ENCODE measurements around the gene NR2C2AP.

The NR2C2AP gene

DNA sequence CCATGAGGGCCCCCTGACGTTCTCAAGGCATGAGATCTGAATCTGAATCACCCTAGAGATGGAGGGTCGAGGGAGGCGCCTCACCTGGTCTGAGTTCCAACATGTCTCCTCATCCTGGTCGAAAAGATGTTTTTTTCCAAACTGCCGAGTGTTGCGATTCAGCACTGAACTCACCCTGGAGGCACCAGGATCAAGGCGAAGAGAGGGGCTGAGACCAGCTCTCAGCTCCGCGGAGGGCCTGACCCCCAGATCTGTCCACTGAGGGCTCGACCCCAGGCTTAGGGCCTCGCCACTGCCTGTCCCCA is 555 bp downstream of the NR2C2AP start:
- Histone ChIP-seq H3K27ac (ENCODE audit: poor library complexity, severe bottlenecking) (peak overlapping the region; percentile 49), H3K27me3 (ENCODE audit: insufficient read depth, poor library complexity, severe bottlenecking) (no peaks in the 10 kb centered on the region), H3K4me1 (ENCODE audit: insufficient read depth, poor library complexity, severe bottlenecking) (no peaks in the 10 kb centered on the region), H3K4me3 (ENCODE audit: severe bottlenecking) (peak overlapping the region; percentile 41), H3K9me3 (ENCODE audit: severe bottlenecking) (no peaks in the 10 kb centered on the region), H3K36me3 (ENCODE audit: low read depth) (peaks cover 26% of the 10 kb centered on the region)
- no peak for DNase-seq (ENCODE audit: low spot score)
- peak; percentile 16 for ATAC-seq (ENCODE audit: low read depth)
- TF ChIP-seq, protein P1, sequence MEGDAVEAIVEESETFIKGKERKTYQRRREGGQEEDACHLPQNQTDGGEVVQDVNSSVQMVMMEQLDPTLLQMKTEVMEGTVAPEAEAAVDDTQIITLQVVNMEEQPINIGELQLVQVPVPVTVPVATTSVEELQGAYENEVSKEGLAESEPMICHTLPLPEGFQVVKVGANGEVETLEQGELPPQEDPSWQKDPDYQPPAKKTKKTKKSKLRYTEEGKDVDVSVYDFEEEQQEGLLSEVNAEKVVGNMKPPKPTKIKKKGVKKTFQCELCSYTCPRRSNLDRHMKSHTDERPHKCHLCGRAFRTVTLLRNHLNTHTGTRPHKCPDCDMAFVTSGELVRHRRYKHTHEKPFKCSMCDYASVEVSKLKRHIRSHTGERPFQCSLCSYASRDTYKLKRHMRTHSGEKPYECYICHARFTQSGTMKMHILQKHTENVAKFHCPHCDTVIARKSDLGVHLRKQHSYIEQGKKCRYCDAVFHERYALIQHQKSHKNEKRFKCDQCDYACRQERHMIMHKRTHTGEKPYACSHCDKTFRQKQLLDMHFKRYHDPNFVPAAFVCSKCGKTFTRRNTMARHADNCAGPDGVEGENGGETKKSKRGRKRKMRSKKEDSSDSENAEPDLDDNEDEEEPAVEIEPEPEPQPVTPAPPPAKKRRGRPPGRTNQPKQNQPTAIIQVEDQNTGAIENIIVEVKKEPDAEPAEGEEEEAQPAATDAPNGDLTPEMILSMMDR (IDR thresholded peaks at IDR 0.05; ENCODE audit: poor library complexity, severe bottlenecking), result no peak

DNA sequence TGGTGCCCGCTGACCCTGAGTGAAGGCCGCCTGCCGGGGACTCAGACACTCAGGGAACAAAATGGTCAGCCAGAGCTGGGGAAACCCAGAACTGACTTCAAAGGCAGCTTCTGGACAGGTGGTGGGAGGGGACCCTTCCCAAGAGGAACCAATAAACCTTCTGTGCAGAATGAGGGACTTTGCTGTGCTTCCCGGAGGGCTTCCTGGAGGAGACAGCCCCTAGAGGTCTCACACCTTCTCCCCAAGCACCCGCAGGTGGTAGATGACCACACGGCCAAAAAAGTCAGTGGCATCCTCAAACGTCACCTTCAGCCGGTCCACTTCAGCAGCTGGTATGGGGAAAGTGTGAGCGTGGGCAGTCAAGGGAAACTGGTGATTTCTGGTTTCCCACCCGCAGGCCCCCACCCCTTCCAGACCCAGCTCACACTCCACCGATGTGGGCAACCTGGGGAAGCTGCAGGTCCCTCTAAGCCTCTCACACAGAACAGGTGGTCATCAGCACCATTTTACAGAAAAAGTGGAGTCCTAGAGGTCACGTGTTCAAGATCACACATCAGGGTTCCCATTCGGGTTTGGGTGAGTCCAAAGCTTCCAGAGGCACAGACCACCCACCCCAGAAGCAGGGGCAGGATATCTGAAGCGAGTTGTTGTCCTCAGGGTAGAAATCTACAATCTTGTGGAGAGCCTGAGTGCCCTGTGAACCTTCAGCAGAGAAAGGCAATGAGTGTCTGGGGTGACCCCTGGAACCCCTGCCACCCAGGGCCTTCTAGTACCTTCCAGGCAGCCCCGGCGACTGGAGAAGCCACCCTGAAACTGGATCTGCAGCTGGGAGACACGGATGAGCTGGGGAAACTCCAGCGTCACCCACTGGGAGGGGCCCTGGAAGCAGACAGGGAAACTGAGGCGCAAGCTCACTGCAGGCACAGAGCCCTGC is 1.2 kb downstream of the NR2C2AP start:
- TF ChIP-seq, protein P1 (IDR thresholded peaks at IDR 0.05; ENCODE audit: poor library complexity, severe bottlenecking), result no peak
- DNase-seq (ENCODE audit: low spot score), result no peak
- no peaks in the 10 kb centered on the region for H3K27me3 ChIP-seq (ENCODE audit: insufficient read depth, poor library complexity, severe bottlenecking)
- H3K4me1 ChIP-seq (ENCODE audit: insufficient read depth, poor library complexity, severe bottlenecking), result no peaks in the 10 kb centered on the region
- H3K36me3 ChIP-seq (ENCODE audit: low read depth), result peaks cover 27% of the 10 kb centered on the region
- H3K9me3 ChIP-seq (ENCODE audit: severe bottlenecking), result no peaks in the 10 kb centered on the region
- ATAC-seq (ENCODE audit: low read depth), result no peak
- peak overlapping the region; percentile 41 for H3K4me3 ChIP-seq (ENCODE audit: severe bottlenecking)
- H3K27ac ChIP-seq (ENCODE audit: poor library complexity, severe bottlenecking), result peak overlapping the region; percentile 49

DNA sequence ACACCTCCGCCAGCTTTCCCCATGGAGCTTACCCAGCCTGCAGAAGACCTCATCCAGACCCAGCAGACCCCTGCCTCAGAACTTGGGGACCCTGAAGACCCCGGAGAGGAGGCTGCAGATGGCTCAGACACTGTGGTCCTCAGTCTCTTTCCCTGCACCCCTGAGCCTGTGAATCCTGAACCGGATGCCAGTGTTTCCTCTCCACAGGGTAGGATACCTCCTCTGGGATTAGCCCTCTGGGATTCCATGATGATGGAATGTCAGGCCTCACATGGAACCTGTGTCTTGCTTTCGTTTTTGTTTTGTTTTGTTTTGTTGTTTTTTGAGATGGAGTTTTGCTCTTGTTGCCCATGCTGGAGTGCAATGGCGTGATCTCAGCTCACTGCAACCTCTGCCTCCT is 9.3 kb downstream of the NR2C2AP start:
- TF ChIP-seq, protein P1 (IDR thresholded peaks at IDR 0.05; ENCODE audit: poor library complexity, severe bottlenecking), result no peak

DNA sequence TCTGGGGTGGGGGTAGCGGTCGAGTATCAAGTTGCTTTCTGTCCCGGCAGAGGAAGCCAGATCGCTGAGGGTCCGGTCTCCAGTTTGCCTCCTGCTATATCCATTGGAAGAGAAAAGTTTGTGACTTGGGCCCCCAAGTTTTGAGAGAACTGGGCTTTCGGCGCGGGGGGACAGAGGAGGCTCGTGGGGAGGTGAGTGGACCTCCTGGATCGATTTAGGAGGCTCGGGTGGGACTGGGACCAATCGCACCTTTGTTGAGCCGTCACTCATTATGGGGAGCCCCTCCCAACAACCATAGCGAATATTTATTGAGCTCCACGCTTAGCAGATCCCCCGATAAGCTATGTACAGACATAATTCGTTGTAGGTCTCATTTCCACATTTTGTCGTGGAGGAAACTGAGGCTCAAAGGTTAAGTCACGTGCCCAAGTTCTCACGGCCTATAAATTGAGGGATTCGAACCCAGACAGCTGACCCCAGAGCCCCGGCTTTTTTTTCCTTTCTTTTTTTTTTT is 10.2 kb downstream of the NR2C2AP start:
- H3K36me3 ChIP-seq (ENCODE audit: low read depth), result peaks cover 17% of the 10 kb centered on the region
- no peak for DNase-seq (ENCODE audit: low spot score)
- peak overlapping the region; percentile 70 for H3K27ac ChIP-seq (ENCODE audit: poor library complexity, severe bottlenecking)
- peak; percentile 1; the same call in 1 of the 3 replicates for ATAC-seq (ENCODE audit: low read depth)
- no peaks in the 10 kb centered on the region for H3K9me3 ChIP-seq (ENCODE audit: severe bottlenecking)
- TF ChIP-seq, protein P1 (IDR thresholded peaks at IDR 0.05; ENCODE audit: poor library complexity, severe bottlenecking), result no peak
- no peaks in the 10 kb centered on the region for H3K27me3 ChIP-seq (ENCODE audit: insufficient read depth, poor library complexity, severe bottlenecking)
- no peaks in the 10 kb centered on the region for H3K4me1 ChIP-seq (ENCODE audit: insufficient read depth, poor library complexity, severe bottlenecking)
- H3K4me3 ChIP-seq (ENCODE audit: severe bottlenecking), result peak overlapping the region; percentile 74

More for the DNA sequence above, 9.3 kb downstream of the NR2C2AP start:
- no peak for ATAC-seq (ENCODE audit: low read depth)
- H3K4me1 ChIP-seq (ENCODE audit: insufficient read depth, poor library complexity, severe bottlenecking), result no peaks in the 10 kb centered on the region
- H3K36me3 ChIP-seq (ENCODE audit: low read depth), result peaks cover 25% of the 10 kb centered on the region
- DNase-seq (ENCODE audit: low spot score), result no peak
- H3K27ac ChIP-seq (ENCODE audit: poor library complexity, severe bottlenecking), result no peak overlapping the region
- no peaks in the 10 kb centered on the region for H3K9me3 ChIP-seq (ENCODE audit: severe bottlenecking)
- no peak overlapping the region for H3K4me3 ChIP-seq (ENCODE audit: severe bottlenecking)
- no peaks in the 10 kb centered on the region for H3K27me3 ChIP-seq (ENCODE audit: insufficient read depth, poor library complexity, severe bottlenecking)

Data from RWPE2 (cell line).